ENCODE results near the gene CADM2. TPM values are rescaled to one million over a fixed set of nuclear protein-coding genes. Genes with fewer than 3 reads are reported as not detected.

Gene CADM2
- total and polyA plus RNA-seq, 8 donors, result 0.28 to 4.6 (median 0.42) TPM

GRCh38 chr3:85853805-85854204 lies 895.0 kb downstream of the CADM2 start:
- ATAC-seq (no peak), FAIRE-seq (no peak), DNase-seq (no peak)
- no peak for TF ChIP-seq CTCF (IDR thresholded peaks at IDR 0.05)
- H3K36me3 ChIP-seq, result no peaks in the 10 kb centered on the region
- H3K9me3 ChIP-seq, result no peaks in the 10 kb centered on the region
- no peaks in the 10 kb centered on the region for H3K4me1 ChIP-seq
- H3K27ac ChIP-seq, result no peak overlapping the region
- intact Hi-C loops (cut with DNase I), result no loop called here
- no peaks in the 10 kb centered on the region for H3K27me3 ChIP-seq
- WGBS, 2 donors, result 70 to 79% methylated on average over 2 of the region's 2 CpGs
- no peak overlapping the region for H3K4me3 ChIP-seq

GRCh38 chr3:85862893-85863455 lies 904.2 kb downstream of the CADM2 start:
- Histone ChIP-seq H3K9me3 (no peaks in the 10 kb centered on the region), H3K27ac (no peak overlapping the region), H3K4me3 (no peak overlapping the region), H3K36me3 (no peaks in the 10 kb centered on the region), H3K27me3 (no peaks in the 10 kb centered on the region), H3K4me1 (no peaks in the 10 kb centered on the region)
- DNase-seq, result no peak
- ATAC-seq, result no peak
- intact Hi-C loops (cut with DNase I), result no loop called here
- no peak for TF ChIP-seq CTCF (IDR thresholded peaks at IDR 0.05)
- no peak for FAIRE-seq

- H3K4me3 ChIP-seq, result no peak overlapping the region
- H3K27me3 ChIP-seq, result no peaks in the 10 kb centered on the region
- WGBS, 2 donors, result 78 to 85% methylated on average over 1 of the region's 1 CpG
- no peak for TF ChIP-seq CTCF (IDR thresholded peaks at IDR 0.05)
- no peak for ATAC-seq
- no peak for DNase-seq
- no peak for FAIRE-seq
- intact Hi-C loops (cut with DNase I), result no loop called here
- H3K36me3 ChIP-seq, result no peaks in the 10 kb centered on the region
- no peak overlapping the region for H3K27ac ChIP-seq
- H3K4me1 ChIP-seq, result no peaks in the 10 kb centered on the region
- no peaks in the 10 kb centered on the region for H3K9me3 ChIP-seq
These were observed 906.1 kb downstream of the CADM2 start for GRCh38 chr3:85864896-85865295.

- ATAC-seq (no peak), FAIRE-seq (no peak), DNase-seq (no peak)
- intact Hi-C loops (cut with DNase I), result no loop called here
- Histone ChIP-seq H3K36me3 (no peaks in the 10 kb centered on the region), H3K27ac (no peak overlapping the region), H3K27me3 (no peaks in the 10 kb centered on the region), H3K4me3 (no peak overlapping the region), H3K9me3 (no peaks in the 10 kb centered on the region), H3K4me1 (no peaks in the 10 kb centered on the region)
- no peak for TF ChIP-seq CTCF (IDR thresholded peaks at IDR 0.05)
- WGBS, 2 donors, result 71 to 86% methylated on average over 3 of the region's 3 CpGs
These were observed 908.3 kb downstream of the CADM2 start for GRCh38 chr3:85867072-85867471.

- intact Hi-C loops (cut with DNase I), result no loop called here
- no peak for FAIRE-seq
- no peaks in the 10 kb centered on the region for H3K4me1 ChIP-seq
- no peak for TF ChIP-seq CTCF (IDR thresholded peaks at IDR 0.05)
- H3K36me3 ChIP-seq, result no peaks in the 10 kb centered on the region
- H3K4me3 ChIP-seq, result no peak overlapping the region
- H3K27me3 ChIP-seq, result peaks cover 0 to 3% (median 0%) of the 10 kb centered on the region in 4 donors
- H3K27ac ChIP-seq, result no peak overlapping the region
- DNase-seq, result no peak
- no peak for ATAC-seq
- no peaks in the 10 kb centered on the region for H3K9me3 ChIP-seq
These were observed 916.8 kb downstream of the CADM2 start for GRCh38 chr3:85875589-85875988.

Data from pancreas (tissue), 10 donors.